HepG2 (cell line): ENCODE data around the gene FIBP. TPM values are rescaled to one million over a fixed set of nuclear protein-coding genes. Genes with fewer than 3 reads are reported as not detected.

Experiments
- ATAC-seq: fragments of 200-7000 bp; cut with Tn5 transposase; 3 replicates; pipeline ENCODE4 v1.9.1; 2020; ENCODE audit warnings: mild to moderate bottlenecking, moderate library complexity
- BruUV-seq: library from RNA; stranded (reverse); fragments of 400-500 nt; replicated peaks from 2 replicates; lab custom pipeline; 2021; lab: Mats Ljungman, UMichigan
- CTCF ChIA-PET: fragments of 300-600 bp; formaldehyde crosslinking; extraction: SDS; loops from one replicate; lab custom pipeline; 2021; ENCODE audit warnings: low total read pairs, inconsistent platforms, low intra/inter-chr PET ratio; lab: Yijun Ruan, JAX
- POLR2A ChIA-PET: fragments of 350-600 bp; sonication (Branson Sonifier 250); formaldehyde crosslinking; loops from one replicate; lab custom pipeline; 2020; ENCODE audit warnings: antibody characterized with exemption, inconsistent platforms; lab: Yijun Ruan, JAX
- DNase-seq: peaks from one replicate; pipeline ENCODE4 v3.0.0-alpha.2; 2015; ENCODE audit warnings: low spot score
- FAIRE-seq: peaks from 3 replicates; lab custom pipeline; 2011; peaks lifted over from hg19 to GRCh38; lab: Jason Lieb, UNC
- H2AFZ ChIP-seq: one replicate; pipeline ENCODE4 v1.6.1; 2011; ENCODE audit warnings: low read length, inconsistent platforms
- H3K27ac ChIP-seq: fragments of 300-600 bp; 3 replicates; pipeline ENCODE4 v1.8.0; 2011; ENCODE audit warnings: mixed run types, mild to moderate bottlenecking, mixed read lengths, low read length, inconsistent platforms; ENCODE audit not compliant: insufficient read depth; ENCODE audit errors: extremely low read length
- H3K27me3 ChIP-seq, 2 experiments: fragments of 200-600 bp in 1 of 2; 2 replicates in 1 of 2; 3 replicates in 1 of 2; pipeline versions ENCODE4 v1.6.0 to v1.8.0; 2011; ENCODE audit warnings: low read length in 2 of 2, mild to moderate bottlenecking in 2 of 2, moderate library complexity in 2 of 2, inconsistent platforms in 1 of 2; ENCODE audit not compliant: insufficient read depth in 2 of 2, control insufficient read depth in 1 of 2
- H3K36me3 ChIP-seq, 2 experiments: fragments of 200-600 bp in 1 of 2; replicated peaks in 1 of 2; 2 replicates in 1 of 2; 3 replicates in 1 of 2; pipeline versions ENCODE4 v1.5.1 to v1.8.0; 2011; ENCODE audit warnings: low read length in 2 of 2, inconsistent platforms in 1 of 2; ENCODE audit not compliant: insufficient read depth in 2 of 2, control insufficient read depth in 1 of 2
- H3K4me1 ChIP-seq: 2 replicates; pipeline ENCODE4 v1.5.1; 2012; ENCODE audit warnings: low read length, inconsistent platforms; ENCODE audit not compliant: insufficient read depth
- H3K4me2 ChIP-seq: 2 replicates; pipeline ENCODE4 v1.6.0; 2011; ENCODE audit warnings: low read depth, low read length, inconsistent platforms
- H3K4me3 ChIP-seq, 3 experiments: fragments of 200-600 bp in 1 of 3; sonication (generic), shearing (Covaris generic) in 1 of 3; replicated peaks in 1 of 3; 2 replicates each; pipeline ENCODE4 v1.5.1; 2011 to 2016; ENCODE audit warnings: low read length in 3 of 3, inconsistent platforms in 2 of 3, low read depth in 2 of 3, mild to moderate bottlenecking in 2 of 3, control low read depth in 1 of 3, mixed read lengths in 1 of 3; ENCODE audit not compliant: insufficient read depth in 1 of 3
- H3K79me2 ChIP-seq: one replicate; pipeline ENCODE4 v1.6.1; 2011; ENCODE audit warnings: low read length, inconsistent platforms; ENCODE audit not compliant: insufficient read depth
- H3K9ac ChIP-seq: 2 replicates; pipeline ENCODE4 v1.6.0; 2011; ENCODE audit warnings: mild to moderate bottlenecking, low read depth, low read length, inconsistent platforms; ENCODE audit not compliant: insufficient read depth
- H3K9me3 ChIP-seq: 2 replicates; pipeline ENCODE4 v1.5.1; 2012; ENCODE audit warnings: mild to moderate bottlenecking, low read length
- H4K20me1 ChIP-seq: 2 replicates; pipeline ENCODE4 v1.6.0; 2011; ENCODE audit warnings: inconsistent platforms, mild to moderate bottlenecking, low read length, moderate library complexity; ENCODE audit not compliant: insufficient read depth
- AGO1 ChIP-seq: fragments of 200-400 bp; formaldehyde crosslinking; IDR thresholded peaks from 2 replicates; pipeline ENCODE4 v1.6.1; 2017; ENCODE audit warnings: mild to moderate bottlenecking, low read depth, low read length, moderate library complexity; ENCODE audit not compliant: poor library complexity, severe bottlenecking
- AGO2 ChIP-seq: fragments of 200-400 bp; formaldehyde crosslinking; optimal IDR thresholded peaks from 2 replicates; pipeline ENCODE3; 2017; ENCODE audit warnings: mild to moderate bottlenecking, low read depth, low read length, moderate library complexity
- RBFOX2 ChIP-seq: fragments of 200-400 bp; formaldehyde crosslinking; IDR thresholded peaks from 2 replicates; pipeline ENCODE4 v1.6.1; 2017; ENCODE audit warnings: low read depth, mild to moderate bottlenecking, low read length
- TSC22D2 ChIP-seq: sonication (generic); formaldehyde crosslinking; IDR thresholded peaks from 2 replicates; pipeline ENCODE4 v1.5.1; 2020; ENCODE audit warnings: missing genetic modification reagents, mild to moderate bottlenecking, borderline replicate concordance
- ZNF33B ChIP-seq: sonication (generic); formaldehyde crosslinking; IDR thresholded peaks from 2 replicates; pipeline ENCODE4 v1.5.1; 2020; ENCODE audit warnings: mild to moderate bottlenecking, missing genetic modification reagents
- WGBS: methylation state at CpG from one replicate; pipeline ENCODE4 v1.1.6; 2017; ENCODE audit warnings: low lambda C conversion rate; 5-methylcytosine and 5-hydroxymethylcytosine counted together
- in situ Hi-C: cut with HindIII; loops from 2 replicates; pipeline ENCODE4 v1.10.0; 2017; ENCODE audit warnings: low pct_unique_long_range_greater_than_20kb; ENCODE audit not compliant: extremely low pct_ligation_motif_present
- intact Hi-C: fragments of 100-400 bp; cut with micrococcal nuclease; formaldehyde crosslinking; loops from one replicate; pipeline ENCODE4 v1.10.0; 2022; ENCODE audit not compliant: unreplicated experiment
- polyA plus RNA-seq, 8 experiments: library from polyadenylated mRNA; depleted of rRNA in 3 of 8; stranded (reverse) in 7 of 8; unstranded in 1 of 8; fragments of >200 nt; fragmentation: Illumina TruSeq in 4 of 8; extraction: Trizol in 4 of 8; gene quantifications; 2 replicates each; pipeline versions ENCODE4 v1.2.1 to v1.2.3, GENCODE V29; 2011 to 2016; ENCODE audit warnings: low read depth in 4 of 8, missing spikeins in 1 of 8, mixed read lengths in 1 of 8; ENCODE audit not compliant: insufficient read depth in 1 of 8
- total RNA-seq, 5 experiments: library from RNA; depleted of rRNA; stranded (reverse); fragments of >200 nt; fragmentation: Illumina TruSeq; extraction: Trizol; gene quantifications; 2 replicates each; pipeline ENCODE4 v1.2.3, GENCODE V29; 2016; ENCODE audit warnings: low read depth in 1 of 5
- TF ChIP-seq, protein P1 (sequence below): sonication (generic); formaldehyde crosslinking; IDR thresholded peaks from 2 replicates; pipeline ENCODE4 v1.4.0; 2020; ENCODE audit warnings: missing genetic modification reagents

FIBP gene
- total and polyA plus RNA-seq, 2 of the 13 experiments (the other 11 are each of a cell fraction or from before 2014, with no cell fraction given): 42.9 to 62.1 TPM

DNA sequence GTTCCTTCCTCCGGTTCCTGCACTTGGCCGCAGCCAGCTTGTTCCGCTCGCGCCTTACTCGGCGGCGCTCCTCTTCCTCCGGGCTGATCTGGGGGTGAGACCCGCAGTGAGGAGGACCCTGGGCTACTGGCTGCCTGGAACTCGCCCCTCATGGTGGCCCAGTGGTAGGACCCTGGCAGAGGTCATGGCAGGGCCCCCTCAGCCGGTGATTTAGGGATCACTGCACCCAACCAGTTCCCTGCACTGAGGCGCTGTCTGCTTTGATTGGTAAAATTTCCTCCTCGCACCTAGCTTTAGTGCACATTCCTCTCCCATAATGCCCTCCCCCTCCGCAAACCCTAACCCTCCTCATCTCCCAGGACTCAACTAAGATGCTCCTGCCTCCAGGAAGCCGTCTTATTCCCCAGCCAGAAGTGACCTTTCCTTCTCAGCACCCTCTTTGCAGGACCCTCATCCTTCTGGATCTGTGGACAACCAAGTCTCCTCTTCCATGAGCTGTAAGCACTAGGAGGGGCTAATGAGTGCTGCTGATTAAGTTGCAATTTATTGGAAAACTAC is 5.8 kb upstream of the FIBP start:
- no peak for FAIRE-seq
- CTCF ChIA-PET: interaction anchor here (0.9 kb wide), 1 partner anchor 9 kb away, joined by 3 read pairs; no protein-coding TSS in a partner anchor
- peaks cover 37% of the 10 kb centered on the region for H3K79me2 ChIP-seq
- no peak overlapping the region for H3K9ac ChIP-seq
- peak overlapping the region; percentile 26 for H3K27ac ChIP-seq
- no TSS peak for BruUV-seq
- no peaks in the 10 kb centered on the region for H4K20me1 ChIP-seq
- no peak overlapping the region for H2AFZ ChIP-seq
- TF ChIP-seq RBFOX2: peak; percentile 48; the same call in 1 of the 2 replicates
- TF ChIP-seq AGO1: peak; percentile 52
- TF ChIP-seq ZNF33B (CRISPR knock-in tag): no peak
- no peak for TF ChIP-seq TSC22D2
- peak; percentile 34 for TF ChIP-seq AGO2
- TF ChIP-seq, protein P1, sequence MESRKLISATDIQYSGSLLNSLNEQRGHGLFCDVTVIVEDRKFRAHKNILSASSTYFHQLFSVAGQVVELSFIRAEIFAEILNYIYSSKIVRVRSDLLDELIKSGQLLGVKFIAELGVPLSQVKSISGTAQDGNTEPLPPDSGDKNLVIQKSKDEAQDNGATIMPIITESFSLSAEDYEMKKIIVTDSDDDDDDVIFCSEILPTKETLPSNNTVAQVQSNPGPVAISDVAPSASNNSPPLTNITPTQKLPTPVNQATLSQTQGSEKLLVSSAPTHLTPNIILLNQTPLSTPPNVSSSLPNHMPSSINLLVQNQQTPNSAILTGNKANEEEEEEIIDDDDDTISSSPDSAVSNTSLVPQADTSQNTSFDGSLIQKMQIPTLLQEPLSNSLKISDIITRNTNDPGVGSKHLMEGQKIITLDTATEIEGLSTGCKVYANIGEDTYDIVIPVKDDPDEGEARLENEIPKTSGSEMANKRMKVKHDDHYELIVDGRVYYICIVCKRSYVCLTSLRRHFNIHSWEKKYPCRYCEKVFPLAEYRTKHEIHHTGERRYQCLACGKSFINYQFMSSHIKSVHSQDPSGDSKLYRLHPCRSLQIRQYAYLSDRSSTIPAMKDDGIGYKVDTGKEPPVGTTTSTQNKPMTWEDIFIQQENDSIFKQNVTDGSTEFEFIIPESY: peak; percentile 21; the same call in 1 of the 2 replicates
- no peak overlapping the region for H3K4me2 ChIP-seq
- no peaks in the 10 kb centered on the region for H3K9me3 ChIP-seq
- POLR2A ChIA-PET: interaction anchor here (1.6 to 6.8 kb wide), 2 partner anchors 6 to 16 kb away, joined by 7 to 95 read pairs; partner anchors contain the start of gene FOSL1
- no peak overlapping the region for H3K4me3 ChIP-seq
- no peak for DNase-seq
- intact Hi-C loops (no loop called here), in situ Hi-C loops (no loop called here)
- H3K36me3 ChIP-seq: peaks cover 8 to 18% of the 10 kb centered on the region in 2 experiments; a peak in 4 of 5 replicates
- no peak for ATAC-seq
- no peaks in the 10 kb centered on the region; a peak in 1 of 5 replicates for H3K27me3 ChIP-seq
- H3K4me1 ChIP-seq: peaks cover 55% of the 10 kb centered on the region
- whole genome bisulfite sequencing: 96% methylated on average over 16 of the region's 16 CpGs
